Limb (tissue), 2 donors: ENCODE measurements around the gene TRIM67.

Source experiments
- DNase-seq, 2 donors: peaks; one replicate each; pipeline ENCODE4 v3.0.0-alpha.2; 2016; ENCODE audit errors: extremely low spot score in 2 of 2

The TRIM67 gene

GRCh38 chr1:231183639-231184590 lies 22.1 kb downstream of the TRIM67 start:
- no peak for DNase-seq

GRCh38 chr1:231184891-231185290 lies 23.0 kb downstream of the TRIM67 start:
- DNase-seq: no peak

- DNase-seq: no peak
These were observed 23.5 kb downstream of the TRIM67 start for GRCh38 chr1:231185391-231185790.

- no peak for DNase-seq
These were observed 24.7 kb downstream of the TRIM67 start for GRCh38 chr1:231186356-231187115.

GRCh38 chr1:231187571-231187970 lies 25.7 kb downstream of the TRIM67 start:
- no peak for DNase-seq

GRCh38 chr1:231188072-231188471 lies 26.2 kb downstream of the TRIM67 start:
- no peak for DNase-seq

GRCh38 chr1:231188768-231189167 lies 26.9 kb downstream of the TRIM67 start:
- no peak for DNase-seq

- DNase-seq: no peak
These were observed 27.9 kb downstream of the TRIM67 start for GRCh38 chr1:231189683-231190270.

- DNase-seq: no peak
These were observed 28.6 kb downstream of the TRIM67 start for GRCh38 chr1:231190456-231190855.

GRCh38 chr1:231192620-231193163 lies 30.8 kb downstream of the TRIM67 start:
- DNase-seq: no peak

- no peak for DNase-seq
These were observed 32.0 kb downstream of the TRIM67 start for GRCh38 chr1:231193710-231194340.

- no peak for DNase-seq
These were observed 32.6 kb downstream of the TRIM67 start for GRCh38 chr1:231194476-231194842.

- no peak for DNase-seq
These were observed 33.1 kb downstream of the TRIM67 start for GRCh38 chr1:231194843-231195516.

GRCh38 chr1:231196307-231196706 lies 34.4 kb downstream of the TRIM67 start:
- no peak for DNase-seq

- no peak for DNase-seq
These were observed 34.9 kb downstream of the TRIM67 start for GRCh38 chr1:231196728-231197127.

- no peak for DNase-seq
These were observed 38.0 kb downstream of the TRIM67 start for GRCh38 chr1:231199868-231200267.

- no peak for DNase-seq
These were observed 38.7 kb downstream of the TRIM67 start for GRCh38 chr1:231200388-231201031.

- no peak for DNase-seq
These were observed 39.6 kb downstream of the TRIM67 start for GRCh38 chr1:231201375-231201978.

- no peak for DNase-seq
These were observed 40.2 kb downstream of the TRIM67 start for GRCh38 chr1:231201979-231202633.
